Astrocyte of the hippocampus (primary cell): ENCODE measurements around the gene KLK8.
"Not testable (repeated sequence)": the region's sequence is repeated elsewhere in the genome, so short reads cannot be mapped to it uniquely, and the experiment has no call there.

Experiments used
- DNase-seq: peaks from one replicate; pipeline ENCODE4 v3.0.0; 2011; ENCODE audit warnings: low read depth, low spot score

Gene KLK8

DNA sequence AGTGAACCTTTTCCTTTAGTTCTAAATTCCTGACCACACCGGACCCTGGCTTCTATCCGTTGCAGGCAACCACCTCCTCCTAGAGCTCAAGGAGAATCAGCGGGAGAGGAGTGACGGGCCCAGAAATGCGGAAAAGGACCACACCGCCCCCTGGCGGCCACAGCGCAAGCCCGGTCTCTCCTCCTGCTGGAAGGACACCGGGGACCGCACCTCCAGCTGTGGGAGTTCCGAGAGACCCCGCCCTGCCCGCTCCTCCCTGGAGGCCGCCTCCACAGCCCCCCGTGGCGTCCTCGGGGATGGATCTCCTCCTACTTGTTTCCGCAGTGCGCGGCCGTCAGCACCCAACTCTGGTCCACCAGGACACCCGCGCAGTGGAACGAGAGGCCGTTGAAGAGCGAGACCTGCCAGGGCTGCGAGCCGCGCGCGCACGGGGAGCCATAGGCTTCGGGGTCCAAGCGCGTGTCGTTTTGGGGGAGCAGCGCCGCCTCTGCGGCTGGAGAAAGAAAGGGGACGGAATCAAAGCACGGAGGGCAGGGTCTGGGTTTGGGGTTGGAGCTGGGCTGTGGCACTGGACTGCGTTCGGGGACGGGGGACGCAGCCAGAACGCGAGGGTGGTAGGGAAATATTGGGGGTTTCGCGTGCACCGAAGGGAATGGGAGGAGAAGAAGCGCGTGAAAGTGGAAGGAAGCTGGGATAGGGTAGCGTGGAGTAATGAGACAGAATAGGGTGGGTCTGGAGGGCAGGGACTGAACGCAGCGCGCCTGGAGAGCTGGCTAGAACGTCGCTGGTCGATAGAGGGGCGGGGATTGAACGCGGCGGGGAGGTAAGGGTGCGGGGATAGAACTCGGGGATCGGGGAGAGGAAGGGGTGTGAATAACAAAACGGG is 15.6 kb upstream of the KLK8 start:
- peak; percentile 52 for DNase-seq

GRCh38 chr19:51015691-51016267 is 14.4 kb upstream of the KLK8 start:
- no peak for DNase-seq

- DNase-seq: no peak
Measured at GRCh38 chr19:51014242-51014641, 12.8 kb upstream of the KLK8 start.

DNA sequence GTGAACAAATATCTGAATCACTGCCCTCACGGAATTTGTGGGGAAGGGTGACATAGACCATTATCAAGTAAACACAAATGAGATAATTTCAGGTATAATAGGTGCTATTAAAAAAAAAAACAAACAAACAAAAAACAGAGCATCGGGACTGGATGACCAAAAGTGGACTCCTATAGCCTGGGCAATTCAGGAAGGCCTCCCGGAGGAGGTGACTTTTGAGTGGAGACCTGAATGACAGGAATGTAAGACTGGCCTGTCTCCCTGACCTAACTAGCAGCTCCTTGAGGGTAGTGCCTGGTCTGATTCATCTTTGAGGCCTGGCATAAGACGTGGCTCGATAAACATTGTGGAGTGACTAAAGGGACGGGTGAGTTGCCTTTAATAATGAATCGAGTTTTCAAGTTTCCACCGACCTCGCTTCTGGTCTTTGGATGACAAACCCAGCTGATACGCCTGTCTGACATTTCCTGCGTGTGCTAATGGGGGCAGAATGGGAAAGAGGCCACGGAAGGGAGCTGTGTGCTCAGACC is 11.3 kb upstream of the KLK8 start:
- DNase-seq: no peak

DNA sequence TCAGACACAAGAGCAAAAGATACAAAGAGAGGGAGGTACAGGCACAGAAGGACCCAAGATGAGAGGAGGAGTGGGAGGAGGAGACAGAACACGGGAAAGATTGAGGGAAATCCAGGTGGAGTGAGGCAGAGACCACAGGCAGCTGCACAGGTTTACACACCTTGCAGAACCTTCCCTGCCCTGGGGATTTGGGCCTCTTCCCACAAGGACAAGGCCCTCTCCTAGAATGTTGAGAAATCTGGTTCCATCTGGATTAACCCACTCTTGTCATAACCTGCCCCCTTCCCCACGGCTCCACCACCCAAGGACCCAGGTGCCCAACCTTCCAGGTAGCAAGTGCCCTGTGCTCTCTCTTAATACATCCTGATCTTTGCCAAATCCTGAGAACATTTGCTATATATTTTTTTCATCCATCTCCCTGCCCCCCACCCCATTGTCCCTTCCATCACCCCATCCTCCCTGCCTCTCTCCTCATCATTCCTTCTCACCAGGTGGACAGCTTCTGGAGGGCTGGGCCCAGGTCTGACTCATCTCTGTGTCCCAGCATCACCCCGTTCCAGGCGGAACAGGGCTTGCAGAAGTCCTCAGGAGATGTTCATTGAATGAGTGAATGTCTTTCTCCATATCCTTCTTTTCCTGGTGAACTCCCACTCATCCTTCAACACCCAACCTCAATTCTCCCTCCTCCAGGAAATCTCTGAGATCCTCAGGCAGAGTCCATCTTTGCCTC is 8.8 kb upstream of the KLK8 start:
- DNase-seq: no peak

GRCh38 chr19:51009061-51009891 is 7.9 kb upstream of the KLK8 start:
- DNase-seq: no peak

GRCh38 chr19:51007488-51007887 is 6.1 kb upstream of the KLK8 start:
- DNase-seq: no peak

DNA sequence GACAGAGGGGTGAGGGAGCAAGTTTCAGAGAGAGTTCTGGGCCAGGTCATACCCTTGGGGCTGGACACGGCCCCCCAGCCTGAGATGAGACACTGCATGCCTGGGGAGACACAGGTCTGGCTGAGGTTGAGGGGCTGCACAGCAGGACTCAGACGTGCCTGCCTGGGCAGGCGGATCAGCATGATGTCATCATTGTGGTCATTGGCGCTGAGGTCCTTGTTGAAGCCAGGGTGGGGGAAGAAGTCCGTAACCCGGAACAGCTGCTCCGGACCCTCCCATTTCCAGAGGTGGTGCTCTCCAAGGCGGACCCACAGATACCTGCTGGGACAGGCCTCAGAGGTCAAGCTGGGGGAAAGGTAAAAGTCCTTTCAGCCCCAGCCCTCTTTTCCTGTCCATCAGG is 5.0 kb upstream of the KLK8 start:
- no peak for DNase-seq

GRCh38 chr19:51005248-51005647 is 3.8 kb upstream of the KLK8 start:
- DNase-seq: no peak

GRCh38 chr19:51003316-51003715 is 1.9 kb upstream of the KLK8 start:
- DNase-seq: no peak

- no peak for DNase-seq
Measured at GRCh38 chr19:51002542-51003311, 1.3 kb upstream of the KLK8 start.

- no peak for DNase-seq
Measured at GRCh38 chr19:51002089-51002532, 707 bp upstream of the KLK8 start.

DNA sequence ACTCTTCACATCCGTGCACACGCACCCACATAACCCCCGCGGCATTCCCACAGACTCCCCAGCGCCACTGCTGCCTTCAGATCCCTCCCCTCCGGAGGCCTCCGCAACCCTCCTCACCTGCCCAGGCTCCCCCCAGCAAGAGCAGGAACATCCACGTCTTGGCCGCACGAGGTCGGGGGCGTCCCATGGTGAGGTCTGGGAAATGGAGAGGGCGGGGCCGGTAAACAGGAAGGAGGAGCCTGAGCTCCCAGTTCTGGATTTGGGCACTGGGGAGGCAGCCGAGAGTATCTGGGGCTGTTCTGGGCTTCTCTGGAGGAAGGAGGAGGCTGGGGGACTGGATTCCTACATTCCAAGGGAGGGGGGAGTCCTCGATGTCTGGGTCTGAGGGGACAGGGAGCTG is 423 bp downstream of the KLK8 start:
- no peak for DNase-seq

GRCh38 chr19:51000426-51000825 is 978 bp downstream of the KLK8 start:
- DNase-seq: no peak

DNA sequence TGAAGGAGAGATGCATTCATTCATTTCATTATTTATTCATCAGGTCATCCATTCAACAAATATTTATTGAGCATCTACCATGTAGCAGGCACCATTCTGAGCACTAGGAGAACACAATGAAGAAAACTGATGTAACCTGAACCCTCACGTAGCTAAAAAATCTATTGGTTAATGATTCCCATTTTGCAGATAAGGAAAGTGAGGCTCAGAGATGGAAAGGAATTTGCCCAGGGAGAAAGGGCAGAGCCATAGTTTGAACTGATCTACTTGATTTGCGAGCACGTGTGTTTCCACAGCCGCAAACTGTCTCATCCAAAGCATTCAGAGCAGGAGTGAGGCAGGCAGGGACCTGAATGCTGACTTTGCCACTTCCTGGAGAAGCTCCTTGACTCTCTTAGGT is 2.7 kb downstream of the KLK8 start:
- DNase-seq: no peak

GRCh38 chr19:50998061-50998460 is 3.3 kb downstream of the KLK8 start:
- no peak for DNase-seq

DNA sequence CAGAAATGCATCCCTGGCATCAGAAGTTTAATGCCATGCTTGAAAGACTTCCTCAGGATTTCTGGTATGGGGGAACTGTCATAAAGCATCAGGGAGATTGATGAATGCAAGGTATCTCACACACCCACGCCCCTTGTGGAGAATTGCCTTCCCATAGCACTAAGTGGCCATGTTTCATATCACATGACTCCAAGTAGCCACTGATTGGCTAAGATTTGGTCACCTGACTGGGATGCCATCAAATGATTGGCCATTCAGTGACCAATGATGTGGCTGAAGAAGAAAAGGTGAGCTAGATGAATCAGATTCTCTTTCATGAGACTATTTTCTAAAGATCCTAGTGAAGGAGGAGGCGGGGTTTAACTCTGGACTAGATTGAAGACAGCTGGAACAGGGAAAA is 7.3 kb downstream of the KLK8 start:
- DNase-seq: no peak

DNA sequence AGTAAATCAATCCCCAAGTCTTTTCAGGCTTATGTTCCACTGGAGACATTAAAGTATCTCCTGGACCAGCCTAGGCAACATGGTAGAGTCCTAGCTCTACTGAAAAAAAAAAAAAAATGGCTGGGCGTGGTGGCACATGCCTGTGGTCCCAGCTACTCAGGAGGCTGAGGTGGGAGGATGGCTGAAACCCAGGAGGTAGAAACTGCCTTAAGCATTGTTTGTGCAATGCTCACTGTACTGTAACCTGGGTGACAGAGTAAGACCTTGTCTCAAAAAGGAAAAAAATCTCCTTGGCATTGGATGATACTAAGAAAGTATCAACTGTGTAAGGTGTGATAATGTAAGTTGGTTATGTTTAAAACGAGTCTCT is 8.8 kb downstream of the KLK8 start:
- DNase-seq: no peak

- DNase-seq: not testable (repeated sequence)
Measured at GRCh38 chr19:50984416-50984815, 17.0 kb downstream of the KLK8 start.

- DNase-seq: no peak
Measured at GRCh38 chr19:50983625-50984292, 17.6 kb downstream of the KLK8 start, which contains the start of gene KLK7. TSS of gene KLK7 (minus strand) at chr19:50983917. CDS start at chr19:50982399, 1,518 bp downstream.
